ENCODE data around the gene E4F1.
"Not testable (repeated sequence)": the region's sequence is repeated elsewhere in the genome, so short reads cannot be mapped to it uniquely, and the experiment has no call there.

The E4F1 gene

GRCh38 chr16:2250652-2251295 lies 27.4 kb downstream of the E4F1 start:
- DNase-seq: no peak

- peak; percentile 85 to 92 for DNase-seq
Measured at GRCh38 chr16:2251296-2252111, 28.1 kb downstream of the E4F1 start, which contains the start of gene ECI1. Gene ECI1, minus strand, starts transcription at chr16:2251587. Its CDS starts 21 bp downstream, at chr16:2251566.

- DNase-seq: no peak
Measured at GRCh38 chr16:2252806-2253148, 29.4 kb downstream of the E4F1 start.

DNA sequence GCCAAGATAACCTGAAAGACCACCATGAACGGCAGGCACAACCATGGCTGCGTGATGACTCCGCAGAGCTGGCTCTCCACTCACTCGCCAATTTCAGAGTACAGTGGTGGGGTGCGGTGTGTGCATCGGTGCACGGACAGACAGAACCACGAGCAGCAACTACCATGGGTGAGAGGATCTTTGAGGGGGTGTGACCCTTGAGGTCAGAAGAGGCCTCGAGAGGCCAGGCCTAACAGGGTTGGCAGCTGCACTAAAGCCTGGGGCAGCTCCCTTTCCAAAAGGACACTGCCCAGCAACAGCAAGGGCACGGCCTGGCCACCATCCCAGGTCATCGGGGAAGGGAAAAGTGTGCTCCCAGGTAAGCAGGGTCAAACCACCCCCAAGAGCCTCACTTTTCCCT lies 29.9 kb downstream of the E4F1 start:
- DNase-seq: no peak

- no peak for DNase-seq
Measured at GRCh38 chr16:2256531-2257140, 33.2 kb downstream of the E4F1 start.

GRCh38 chr16:2257726-2258125 lies 34.3 kb downstream of the E4F1 start:
- DNase-seq: no peak

GRCh38 chr16:2258530-2258929 lies 35.1 kb downstream of the E4F1 start:
- not testable (repeated sequence) for DNase-seq

DNA sequence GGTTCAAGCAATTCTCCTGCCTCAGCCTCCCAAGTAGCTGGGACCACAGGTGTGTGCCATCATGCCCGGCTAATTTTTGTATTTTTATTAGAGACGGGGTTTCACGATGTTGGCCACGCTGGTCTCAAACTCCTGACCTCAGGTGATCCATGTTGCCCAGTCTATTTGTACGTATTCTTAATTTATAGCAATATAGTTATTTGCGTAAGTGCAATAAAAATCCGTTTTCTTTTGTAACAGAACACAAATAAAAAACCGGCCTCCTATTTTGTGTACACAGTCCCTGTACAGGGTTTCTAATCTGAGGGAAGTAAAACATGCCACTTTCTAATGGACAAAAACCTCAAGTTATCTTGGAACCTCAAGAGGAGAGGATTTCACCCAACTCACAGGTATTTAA lies 36.9 kb downstream of the E4F1 start:
- DNase-seq: no peak

DNA sequence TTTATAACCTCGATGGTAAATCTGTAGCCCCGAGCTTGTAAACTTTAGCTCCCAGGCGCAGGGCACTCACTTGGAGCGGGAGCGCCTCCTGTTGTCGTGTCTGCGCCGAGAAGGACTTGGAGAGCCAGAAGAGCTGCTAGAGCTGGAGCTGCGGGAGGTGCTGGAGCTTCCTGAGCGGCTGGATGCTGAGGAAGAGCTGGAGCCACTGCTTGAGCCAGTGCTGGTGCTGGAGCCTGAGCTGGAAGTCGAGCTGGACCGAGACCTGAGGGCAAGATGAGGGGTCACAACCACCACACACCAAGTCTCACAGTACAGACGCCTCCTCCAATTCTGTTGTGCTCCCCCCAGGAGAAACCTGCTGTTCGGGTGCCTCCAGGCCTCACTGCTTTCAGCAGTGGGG lies 39.6 kb downstream of the E4F1 start:
- DNase-seq: not testable (repeated sequence)

- not testable (repeated sequence) for DNase-seq
Measured at GRCh38 chr16:2266887-2267286, 43.5 kb downstream of the E4F1 start.

GRCh38 chr16:2267505-2267912 lies 44.1 kb downstream of the E4F1 start:
- DNase-seq: peak; percentile 51 to 65

DNA sequence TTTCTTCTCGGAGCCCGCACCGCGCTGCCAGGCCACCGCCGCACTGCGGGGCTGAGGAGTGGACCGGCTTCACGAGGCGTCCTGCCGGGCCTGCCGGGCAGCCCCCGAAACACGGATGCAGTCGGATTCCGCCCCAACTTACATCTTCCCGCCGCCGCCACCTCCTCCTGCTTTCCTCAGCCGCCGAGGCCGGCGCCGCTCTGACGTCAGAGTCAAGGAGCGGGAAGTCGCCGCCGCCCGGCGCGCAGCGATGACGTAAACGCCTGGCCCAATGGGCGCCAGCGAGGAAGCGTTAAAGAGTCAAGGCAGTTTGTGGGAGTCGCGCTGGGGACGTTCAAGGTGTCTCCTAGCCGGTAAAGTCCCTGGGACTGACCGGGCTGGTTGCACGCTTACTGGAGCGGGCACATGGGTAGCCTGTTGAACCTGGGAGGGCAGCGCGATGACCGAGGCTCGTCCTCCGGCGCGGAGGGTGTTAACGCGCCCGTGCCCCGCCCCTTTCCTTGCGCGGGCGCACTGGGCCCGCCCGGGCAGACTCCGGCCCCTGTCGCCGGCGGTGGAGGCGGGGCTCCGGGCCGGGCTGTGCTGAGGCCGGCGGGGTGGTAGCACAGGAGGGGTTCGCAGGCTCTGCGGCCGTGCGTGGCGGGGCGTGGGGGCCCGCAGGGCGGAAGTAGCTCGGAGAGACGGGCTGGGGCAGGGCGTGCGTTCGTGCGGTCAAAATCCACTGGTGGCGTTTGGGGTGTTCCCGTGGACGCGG lies 44.7 kb downstream of the E4F1 start, which contains the start of gene RNPS1:
RNPS1 (minus strand) TSS at position 214 of the 754 bp plus-strand sequence. CDS start 3,483 bp downstream, outside the sequence.
- peak; percentile 78 to 83 for DNase-seq

GRCh38 chr16:2270070-2270462 lies 46.7 kb downstream of the E4F1 start:
- DNase-seq: no peak

DNA sequence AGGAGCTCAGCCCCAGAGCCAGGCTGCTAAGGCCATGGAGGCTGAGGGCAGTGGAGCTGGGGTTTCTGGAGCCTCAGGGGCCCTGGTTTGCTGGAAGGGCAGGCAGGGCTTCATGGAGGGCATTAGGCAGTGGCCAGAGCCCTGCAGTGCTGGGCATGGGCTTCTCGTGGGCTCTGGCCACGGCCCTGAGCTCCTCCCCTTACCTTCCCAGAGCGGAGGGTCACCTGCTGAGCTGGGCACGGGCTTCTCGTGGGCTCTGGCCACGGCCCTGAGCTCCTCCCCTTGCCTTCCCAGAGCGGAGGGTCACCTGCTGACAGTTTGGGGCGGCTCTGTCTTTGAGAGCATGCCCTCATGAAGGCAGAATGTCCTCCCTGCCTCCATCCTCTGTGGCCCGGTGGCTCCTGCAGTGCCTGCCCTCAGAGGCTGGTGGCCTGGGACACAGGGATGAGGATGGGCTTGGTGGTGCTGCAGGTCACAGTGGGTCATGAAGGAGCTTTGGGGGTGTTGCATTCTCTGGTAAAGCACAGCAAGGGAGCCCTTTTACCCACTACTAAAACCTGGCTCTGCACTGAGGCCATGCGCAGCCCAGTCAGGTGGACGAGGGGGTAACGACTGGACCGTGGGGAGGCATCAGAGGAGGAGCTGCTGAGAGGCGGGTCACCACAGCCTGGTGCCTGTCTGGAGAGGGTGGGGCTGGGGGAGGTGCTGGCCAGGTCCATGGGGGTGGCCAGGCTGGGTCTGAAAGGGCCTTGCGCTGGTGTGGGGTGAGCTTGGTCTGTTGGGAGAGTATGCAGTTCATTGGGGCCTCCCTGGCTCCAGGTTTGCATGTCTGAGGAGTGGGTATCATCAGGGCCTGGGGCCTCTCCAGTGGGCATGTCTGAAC lies 47.4 kb downstream of the E4F1 start:
- DNase-seq: no peak

- no peak for DNase-seq
Measured at GRCh38 chr16:2271848-2272461, 48.6 kb downstream of the E4F1 start.

- DNase-seq: no peak
Measured at GRCh38 chr16:2273484-2273883, 50.1 kb downstream of the E4F1 start.

GRCh38 chr16:2273931-2274330 lies 50.5 kb downstream of the E4F1 start:
- no peak for DNase-seq

- no peak for DNase-seq
Measured at GRCh38 chr16:2275476-2276367, 52.3 kb downstream of the E4F1 start.

GRCh38 chr16:2276368-2277195 lies 53.2 kb downstream of the E4F1 start:
- no peak for DNase-seq

Data from AML-193 (cell line).